CD14-positive monocyte (primary cell): ENCODE results near the gene ZNF598. TPM values are rescaled to one million over a fixed set of nuclear protein-coding genes. Genes with fewer than 3 reads are reported as not detected.

ENCODE experiments used
- DNase-seq, 3 donors: peaks; one replicate each; pipeline ENCODE4 v3.0.0-alpha.2; 2011 to 2022
- H2AFZ ChIP-seq: 2 replicates; pipeline ENCODE4 v1.6.0; 2012; ENCODE audit warnings: mild to moderate bottlenecking, low read depth, low read length, inconsistent platforms; ENCODE audit not compliant: insufficient read depth, poor library complexity, severe bottlenecking
- H3K27ac ChIP-seq, 2 donors: 1 replicate in 1 of 2; 2 replicates in 1 of 2; pipeline ENCODE4 v1.5.1; 2012 to 2013; ENCODE audit warnings: low read length in 2 of 2, control low read depth in 1 of 2, inconsistent platforms in 1 of 2, low read depth in 1 of 2, mild to moderate bottlenecking in 1 of 2
- H3K27me3 ChIP-seq, 2 donors: one replicate each; pipeline versions ENCODE4 v1.6.0 to v1.6.1; 2011 to 2013; ENCODE audit warnings: low read length in 2 of 2; ENCODE audit not compliant: control insufficient read depth in 2 of 2, insufficient read depth in 2 of 2
- H3K36me3 ChIP-seq, 2 donors: replicated peaks in 1 of 2; 1 replicate in 1 of 2; 2 replicates in 1 of 2; pipeline versions ENCODE4 v1.5.1 to v1.6.1; 2012 to 2013; ENCODE audit warnings: low read length in 2 of 2, control low read depth in 1 of 2, inconsistent platforms in 1 of 2, mild to moderate bottlenecking in 1 of 2; ENCODE audit not compliant: insufficient read depth in 2 of 2, control insufficient read depth in 1 of 2
- H3K4me1 ChIP-seq, 2 donors: 1 replicate in 1 of 2; 2 replicates in 1 of 2; pipeline versions ENCODE4 v1.5.1 to v1.6.1; 2012 to 2013; ENCODE audit warnings: low read length in 2 of 2, control low read depth in 1 of 2, inconsistent platforms in 1 of 2, mild to moderate bottlenecking in 1 of 2, moderate library complexity in 1 of 2; ENCODE audit not compliant: insufficient read depth in 2 of 2, control insufficient read depth in 1 of 2
- H3K4me2 ChIP-seq: replicated peaks from 2 replicates; pipeline ENCODE3; 2012; ENCODE audit warnings: low read length, moderate library complexity, mild to moderate bottlenecking; ENCODE audit not compliant: poor library complexity, severe bottlenecking; ENCODE audit errors: extremely low read depth
- H3K4me3 ChIP-seq, 3 experiments: fragments of 200-600 bp in 1 of 3; sonication (generic) in 1 of 3; replicated peaks in 1 of 3; 1 replicate in 2 of 3; 2 replicates in 1 of 3; pipeline ENCODE4 v1.5.1; 2011 to 2013; ENCODE audit warnings: low read length in 3 of 3, mild to moderate bottlenecking in 3 of 3, control low read depth in 2 of 3, low read depth in 2 of 3, inconsistent platforms in 1 of 3, moderate library complexity in 1 of 3
- H3K79me2 ChIP-seq: 2 replicates; pipeline ENCODE4 v1.6.0; 2012; ENCODE audit warnings: mild to moderate bottlenecking, control low read depth, inconsistent platforms, low read length, moderate library complexity; ENCODE audit not compliant: insufficient read depth
- H3K9ac ChIP-seq: 2 replicates; pipeline ENCODE4 v1.6.0; 2017; ENCODE audit warnings: low read length, mild to moderate bottlenecking; ENCODE audit not compliant: insufficient read depth, poor library complexity, severe bottlenecking
- H3K9me3 ChIP-seq, 2 donors: replicated peaks in 1 of 2; 1 replicate in 1 of 2; 2 replicates in 1 of 2; pipeline versions ENCODE4 v1.5.1 to v1.6.1; 2012 to 2013; ENCODE audit warnings: low read length in 2 of 2, control low read depth in 1 of 2; ENCODE audit not compliant: control insufficient read depth in 1 of 2, insufficient read depth in 1 of 2
- H4K20me1 ChIP-seq: 2 replicates; pipeline ENCODE4 v1.6.0; 2012; ENCODE audit warnings: mild to moderate bottlenecking, low read length, control low read depth, moderate library complexity; ENCODE audit not compliant: insufficient read depth
- H3K27ac Mint-ChIP-seq, 7 donors: one replicate each; pipeline ENCODE4 v1.8.0; 2020; ENCODE audit warnings: mild to moderate bottlenecking in 7 of 7, mixed read lengths in 7 of 7, moderate library complexity in 6 of 7, inconsistent platforms in 2 of 7
- H3K27me3 Mint-ChIP-seq, 3 donors: one replicate each; pipeline ENCODE4 v1.8.0; 2021 to 2022; ENCODE audit warnings: low read depth in 3 of 3, mild to moderate bottlenecking in 3 of 3, mixed read lengths in 3 of 3, moderate library complexity in 3 of 3, inconsistent platforms in 1 of 3
- H3K36me3 Mint-ChIP-seq, 2 donors: one replicate each; pipeline ENCODE4 v1.8.0; 2020; ENCODE audit warnings: mixed read lengths in 2 of 2, inconsistent platforms in 1 of 2, mild to moderate bottlenecking in 1 of 2
- H3K4me1 Mint-ChIP-seq: one replicate; pipeline ENCODE4 v1.8.0; 2020; ENCODE audit warnings: mild to moderate bottlenecking, mixed read lengths
- H3K4me3 Mint-ChIP-seq, 2 donors: one replicate each; pipeline ENCODE4 v1.8.0; 2020; ENCODE audit warnings: mild to moderate bottlenecking in 2 of 2, mixed read lengths in 2 of 2, moderate library complexity in 1 of 2
- H3K9me3 Mint-ChIP-seq, 7 donors: one replicate each; pipeline ENCODE4 v1.8.0; 2020 to 2022; ENCODE audit warnings: mixed read lengths in 7 of 7, mild to moderate bottlenecking in 6 of 7, moderate library complexity in 6 of 7, inconsistent platforms in 2 of 7
- CTCF ChIP-seq: fragments of 200-600 bp; IDR thresholded peaks from one replicate; pipeline ENCODE4 v1.8.0; 2022; ENCODE audit warnings: antibody characterized with exemption, mild to moderate bottlenecking
- WGBS: methylation state at CpG from one replicate; pipeline ENCODE4 v1.1.5; 2013; ENCODE audit warnings: missing lambda C conversion rate; ENCODE audit not compliant: insufficient coverage; 5-methylcytosine and 5-hydroxymethylcytosine counted together
- intact Hi-C, 2 donors: fragments of 100-400 bp; cut with micrococcal nuclease; formaldehyde crosslinking; loops; one replicate each; pipeline versions ENCODE4 v1.15.0 to v1.15.1; 2023
- polyA plus RNA-seq, 3 donors: library from polyadenylated mRNA; depleted of rRNA in 1 of 3; unstranded in 2 of 3; stranded (reverse) in 1 of 3; fragments of 300-500 nt in 2 of 3; fragments of >200 nt in 1 of 3; fragmentation: Illumina TruSeq in 2 of 3; gene quantifications; 1 replicate in 2 of 3; 2 replicates in 1 of 3; pipeline ENCODE4 v1.2.3, GENCODE V29; 2012 to 2021

The ZNF598 gene
- polyA plus RNA-seq, 3 donors, result 1.4 to 42.1 (median 1.5) TPM

GRCh38 chr16:2026461-2027023 is 16.9 kb upstream of the ZNF598 start, which contains the start of gene NHERF2:
NHERF2 (plus strand) TSS chr16:2026902; CDS start chr16:2027006, 104 bp downstream.
- peaks cover 15 to 26% of the 10 kb centered on the region in 2 donors for H3K4me1 ChIP-seq
- Mint-ChIP-seq H3K4me1 (peaks cover 19% of the 10 kb centered on the region), H3K27ac (no peak within 1 kb of the TSS), H3K27me3 (peaks cover 38 to 61% (median 54%) of the 10 kb centered on the region in 3 donors), H3K9me3 (peaks cover 1 to 7% (median 5%) of the 10 kb centered on the region in 7 donors), H3K36me3 (peaks cover 5 to 6% of the 10 kb centered on the region in 2 donors), H3K4me3 (peak within 1 kb of the TSS; percentile 58 to 80)
- intact Hi-C loops, result loop anchor here in 1 of 2 donors (5.0 kb wide), 1 partner anchor 121 kb away; the partner anchor contains the start of gene RAB26
- no peak within 1 kb of the TSS for H3K9ac ChIP-seq
- no peaks in the 10 kb centered on the region for H4K20me1 ChIP-seq
- H3K27me3 ChIP-seq, result peaks cover 11 to 43% of the 10 kb centered on the region in 2 donors
- TF ChIP-seq CTCF, result no peak
- peaks cover 0 to 9% of the 10 kb centered on the region in 2 donors for H3K9me3 ChIP-seq
- no peak within 1 kb of the TSS for H3K27ac ChIP-seq
- H3K4me3 ChIP-seq, result peak within 1 kb of the TSS in 1 of 3 experiments; percentile 56
- H3K79me2 ChIP-seq, result no peaks in the 10 kb centered on the region
- DNase-seq, result no peak
- no peaks in the 10 kb centered on the region for H3K36me3 ChIP-seq
- H3K4me2 ChIP-seq, result peak within 1 kb of the TSS; percentile 71
- peak within 1 kb of the TSS; percentile 21 for H2AFZ ChIP-seq
- 13% methylated on average over 43 of the region's 59 CpGs for WGBS

GRCh38 chr16:2025878-2026460 is 16.3 kb upstream of the ZNF598 start:
- peaks cover 15 to 26% of the 10 kb centered on the region in 2 donors for H3K4me1 ChIP-seq
- H3K9me3 Mint-ChIP-seq, result peaks cover 3 to 12% (median 9%) of the 10 kb centered on the region in 7 donors
- H3K79me2 ChIP-seq, result no peaks in the 10 kb centered on the region
- no peaks in the 10 kb centered on the region for H3K36me3 ChIP-seq
- peaks cover 19% of the 10 kb centered on the region for H3K4me1 Mint-ChIP-seq
- peaks cover 5 to 6% of the 10 kb centered on the region in 2 donors for H3K36me3 Mint-ChIP-seq
- H3K9ac ChIP-seq, result no peak overlapping the region
- H3K27ac Mint-ChIP-seq, result no peak overlapping the region
- H2AFZ ChIP-seq, result no peak overlapping the region
- peak overlapping the region in 1 of 2 donors; percentile 78 for H3K4me3 Mint-ChIP-seq
- H3K4me2 ChIP-seq, result peak overlapping the region; percentile 53
- no peak for TF ChIP-seq CTCF
- H3K9me3 ChIP-seq, result peaks cover 0 to 9% of the 10 kb centered on the region in 2 donors
- H3K27me3 ChIP-seq, result peaks cover 11 to 49% of the 10 kb centered on the region in 2 donors
- H3K27me3 Mint-ChIP-seq, result peaks cover 43 to 67% (median 60%) of the 10 kb centered on the region in 3 donors
- DNase-seq, result no peak
- H3K4me3 ChIP-seq, result no peak overlapping the region
- no peak overlapping the region for H3K27ac ChIP-seq
- intact Hi-C loops, result loop anchor here in 1 of 2 donors (5.0 kb wide), 1 partner anchor 121 kb away; the partner anchor contains the start of gene RAB26
- no peaks in the 10 kb centered on the region for H4K20me1 ChIP-seq
- WGBS, result 94% methylated on average over 14 of the region's 16 CpGs
